Measurements from ENCODE around the gene ETFDH.
A peak's percentile ranks its signal among the peaks of the same experiment; 100 is the strongest.
"Not testable (repeated sequence)": the region's sequence is repeated elsewhere in the genome, so short reads cannot be mapped to it uniquely, and the experiment has no call there.

The ETFDH gene

DNA sequence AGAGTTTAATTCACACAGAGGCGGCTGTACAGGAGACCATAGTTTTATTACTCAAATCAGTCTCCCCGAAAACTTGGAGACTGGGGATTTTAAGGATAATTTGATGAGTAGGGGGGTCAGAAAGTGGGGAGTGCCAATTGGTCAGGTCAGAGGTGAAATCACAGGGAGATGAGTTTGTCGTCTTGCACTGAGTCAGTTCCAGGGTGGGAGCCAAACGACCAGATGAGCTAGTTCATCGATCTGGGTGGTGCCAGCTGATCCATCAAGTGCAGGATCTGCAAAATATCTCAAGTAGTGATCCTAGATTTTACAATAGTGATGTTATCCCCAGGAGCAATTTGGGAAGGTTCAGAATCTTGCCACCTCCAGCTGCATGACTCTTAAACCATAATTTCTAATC is 4.0 kb downstream of the ETFDH start:
- DNase-seq (ENCODE audit: low read depth in 2 of 2, low spot score in 1 of 2): no peak

DNA sequence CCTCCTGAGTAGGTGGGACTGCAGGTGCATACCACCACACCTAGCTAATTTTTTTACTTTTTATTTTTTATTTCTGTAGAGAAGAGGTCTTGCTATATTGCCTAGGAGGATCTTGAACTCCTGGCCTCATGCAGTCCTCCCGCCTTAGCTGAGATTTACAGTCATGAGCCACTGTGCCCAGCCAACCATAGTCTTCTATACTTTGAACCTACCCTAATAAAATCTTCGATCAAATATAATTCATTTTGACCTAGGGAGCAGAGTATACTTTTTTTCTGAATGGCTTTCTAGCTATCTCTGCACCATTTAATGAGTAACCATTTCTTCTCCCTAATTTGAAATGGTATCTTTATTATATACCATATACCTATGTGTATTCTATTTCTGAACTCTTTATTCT is 6.7 kb downstream of the ETFDH start:
- DNase-seq (ENCODE audit: low read depth in 2 of 2, low spot score in 1 of 2): no peak

DNA sequence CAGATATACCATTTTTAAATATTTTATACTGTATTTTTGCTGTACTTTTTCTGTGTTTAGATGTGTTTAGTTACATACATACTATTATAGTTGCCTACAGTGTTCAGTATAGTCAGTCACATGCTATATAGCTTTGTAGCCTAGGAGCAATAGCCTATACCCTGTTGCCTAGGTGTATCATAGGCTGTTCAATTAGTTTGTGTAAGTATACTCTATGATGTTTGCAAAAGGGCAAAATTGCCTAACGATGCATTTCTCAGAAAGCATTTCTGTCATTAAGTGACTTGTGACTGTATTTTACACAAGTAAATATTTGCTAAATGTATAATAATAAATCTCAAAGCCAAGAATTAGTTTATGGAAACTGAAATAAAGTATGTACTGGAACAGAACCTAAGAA is 9.5 kb downstream of the ETFDH start:
- no peak for DNase-seq (ENCODE audit: low read depth in 2 of 2, low spot score in 1 of 2)

DNA sequence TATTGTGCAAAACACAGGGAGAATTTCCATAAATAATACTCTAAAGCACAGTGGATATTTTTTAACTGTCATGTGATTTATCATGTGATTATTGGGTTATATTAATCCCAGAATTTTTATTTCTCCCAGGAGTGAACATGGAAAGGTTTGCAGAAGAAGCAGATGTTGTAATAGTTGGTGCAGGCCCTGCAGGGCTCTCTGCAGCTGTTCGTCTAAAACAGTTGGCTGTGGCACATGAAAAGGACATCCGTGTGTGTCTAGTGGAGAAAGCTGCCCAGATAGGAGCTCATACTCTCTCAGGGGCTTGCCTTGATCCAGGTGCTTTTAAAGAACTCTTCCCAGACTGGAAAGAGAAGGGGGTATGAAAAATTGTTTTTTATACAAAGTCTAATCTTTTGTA is 10.0 kb downstream of the ETFDH start:
- no peak for DNase-seq (ENCODE audit: low read depth in 2 of 2, low spot score in 1 of 2)

DNA sequence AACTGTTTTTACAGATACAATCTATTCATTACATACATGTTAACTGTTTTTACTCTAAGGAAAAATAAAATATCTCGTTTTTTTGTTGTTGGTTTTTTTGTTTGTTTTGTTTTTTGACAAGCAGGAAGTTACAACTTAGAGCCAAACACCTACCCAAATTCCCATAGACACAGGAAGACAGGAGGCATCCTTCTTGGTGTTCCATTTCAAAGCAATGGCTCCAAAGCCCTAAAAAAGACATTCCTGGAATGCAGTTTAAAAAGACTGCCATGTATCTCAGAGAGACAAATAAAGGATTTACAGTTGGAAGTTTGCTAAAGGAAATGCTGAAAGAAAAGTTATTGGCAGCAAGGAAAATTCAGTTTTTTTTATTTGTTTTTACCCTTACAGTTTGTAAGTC is 16.7 kb downstream of the ETFDH start:
- DNase-seq (ENCODE audit: low read depth in 2 of 2, low spot score in 1 of 2): no peak

DNA sequence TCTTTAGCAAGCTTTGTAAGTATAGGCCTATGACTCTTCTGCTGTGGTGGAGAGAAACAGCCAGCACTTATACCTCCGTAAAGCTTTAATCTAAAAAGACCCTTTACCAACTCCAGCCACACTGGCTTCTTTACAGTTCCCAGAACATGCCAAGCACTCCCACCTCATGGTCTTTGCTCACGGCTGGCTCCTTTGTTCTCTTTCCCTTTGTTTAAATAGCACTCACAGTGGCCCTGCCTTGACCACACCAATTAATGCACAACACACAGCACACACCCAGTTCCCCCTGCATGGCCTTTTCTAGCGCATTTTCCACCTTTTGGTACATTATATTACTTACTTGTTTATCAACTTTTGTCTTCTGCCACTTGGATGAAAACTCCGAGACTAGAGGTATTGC is 32.2 kb downstream of the ETFDH start:
- no peak for DNase-seq (ENCODE audit: low read depth in 2 of 2, low spot score in 1 of 2)

DNA sequence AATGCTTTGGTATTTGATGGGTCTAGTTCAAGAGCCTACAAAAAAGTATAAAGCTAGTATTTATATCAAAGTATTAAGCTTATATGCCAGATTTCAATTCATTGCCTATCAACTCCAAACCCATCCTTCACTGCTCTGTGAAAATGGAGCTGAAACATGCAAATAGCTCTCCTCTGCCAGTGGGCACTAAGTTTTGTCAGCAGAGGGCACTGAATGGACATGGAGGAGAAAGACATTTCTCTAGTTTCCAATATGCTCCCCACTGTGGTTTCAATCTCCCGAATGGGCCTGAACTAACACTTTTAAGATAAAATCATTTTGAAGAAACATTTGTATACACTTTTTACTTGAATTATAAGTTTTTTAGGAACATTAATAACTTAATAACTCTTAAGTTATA is 38.7 kb downstream of the ETFDH start:
- DNase-seq (ENCODE audit: low read depth in 2 of 2, low spot score in 1 of 2): no peak

DNA sequence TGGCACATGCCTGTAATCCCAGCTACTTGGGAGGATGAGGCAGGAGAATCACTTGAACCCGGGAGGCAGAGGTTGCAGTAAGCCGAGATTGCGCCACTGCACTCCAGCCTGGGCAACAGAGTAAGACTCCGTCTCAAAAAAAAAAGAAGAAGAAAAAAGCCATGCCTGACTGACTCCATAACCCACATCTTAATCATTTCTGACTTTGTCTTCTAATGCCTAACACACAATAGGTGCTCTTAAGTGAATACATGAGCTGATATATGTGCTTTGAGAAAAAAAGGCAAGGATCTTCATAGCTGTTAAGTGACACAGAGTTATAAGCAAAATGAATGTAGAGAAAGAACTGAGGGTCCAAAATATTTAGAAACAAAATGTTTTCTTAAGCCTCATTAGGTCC is 40.5 kb downstream of the ETFDH start:
- DNase-seq (ENCODE audit: low read depth in 2 of 2, low spot score in 1 of 2): not testable (repeated sequence)

DNA sequence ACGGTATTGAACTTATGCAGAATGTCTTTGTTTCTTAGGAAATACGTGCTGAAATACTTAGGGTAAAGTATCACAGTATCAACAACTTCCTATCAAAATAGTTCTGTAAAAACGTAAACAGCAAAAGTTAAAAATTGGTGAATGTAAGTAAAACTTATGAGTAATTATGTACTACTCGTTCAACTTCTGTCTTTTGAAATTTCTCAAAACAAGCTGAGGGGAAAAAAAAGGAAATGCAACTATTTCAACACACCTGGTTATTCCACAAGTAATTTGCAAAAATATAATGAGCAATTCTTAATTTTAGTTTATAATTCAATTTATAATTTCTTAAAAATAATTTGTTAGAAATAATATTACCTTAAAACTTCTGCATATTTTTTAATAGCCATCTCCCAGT is 42.8 kb downstream of the ETFDH start:
- DNase-seq (ENCODE audit: low read depth in 2 of 2, low spot score in 1 of 2): no peak

DNA sequence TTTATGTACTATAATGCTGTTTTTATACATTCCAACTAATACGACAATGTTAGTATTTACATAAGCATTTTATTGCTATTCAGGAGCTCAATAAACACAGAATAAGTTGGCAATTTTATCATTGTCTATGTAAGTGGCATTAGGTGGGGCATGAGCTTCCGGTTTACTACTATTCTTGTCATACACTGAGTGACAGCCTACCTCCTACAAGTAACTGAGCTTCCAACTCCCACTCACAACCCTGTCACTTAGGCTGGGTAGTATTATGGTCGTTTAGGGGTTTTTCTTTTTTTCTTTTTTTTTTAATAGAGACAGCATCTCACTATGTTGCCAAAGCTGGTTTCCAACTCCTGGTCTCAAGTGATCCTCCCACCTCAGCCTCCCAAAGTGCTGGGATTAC is 43.7 kb downstream of the ETFDH start:
- no peak for DNase-seq (ENCODE audit: low read depth in 2 of 2, low spot score in 1 of 2)

DNA sequence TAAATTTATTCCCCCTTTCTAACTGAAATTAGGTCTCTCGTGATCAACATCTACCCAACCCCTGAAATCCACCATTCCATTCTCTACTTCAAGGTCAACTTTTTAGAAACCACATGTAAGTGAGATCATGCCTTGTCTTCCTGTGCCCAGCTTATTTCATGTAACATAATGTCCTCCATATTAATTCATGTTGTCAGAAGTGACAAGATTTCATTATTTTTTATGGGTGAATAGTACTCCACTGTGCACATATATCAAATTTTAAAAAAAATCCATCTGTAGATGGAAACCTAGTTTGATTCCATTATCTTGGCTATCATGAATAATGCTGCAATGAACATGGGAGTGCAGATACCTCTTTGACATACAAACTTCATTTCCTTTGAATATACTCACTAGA is 49.6 kb downstream of the ETFDH start:
- DNase-seq (ENCODE audit: low read depth in 2 of 2, low spot score in 1 of 2): no peak

DNA sequence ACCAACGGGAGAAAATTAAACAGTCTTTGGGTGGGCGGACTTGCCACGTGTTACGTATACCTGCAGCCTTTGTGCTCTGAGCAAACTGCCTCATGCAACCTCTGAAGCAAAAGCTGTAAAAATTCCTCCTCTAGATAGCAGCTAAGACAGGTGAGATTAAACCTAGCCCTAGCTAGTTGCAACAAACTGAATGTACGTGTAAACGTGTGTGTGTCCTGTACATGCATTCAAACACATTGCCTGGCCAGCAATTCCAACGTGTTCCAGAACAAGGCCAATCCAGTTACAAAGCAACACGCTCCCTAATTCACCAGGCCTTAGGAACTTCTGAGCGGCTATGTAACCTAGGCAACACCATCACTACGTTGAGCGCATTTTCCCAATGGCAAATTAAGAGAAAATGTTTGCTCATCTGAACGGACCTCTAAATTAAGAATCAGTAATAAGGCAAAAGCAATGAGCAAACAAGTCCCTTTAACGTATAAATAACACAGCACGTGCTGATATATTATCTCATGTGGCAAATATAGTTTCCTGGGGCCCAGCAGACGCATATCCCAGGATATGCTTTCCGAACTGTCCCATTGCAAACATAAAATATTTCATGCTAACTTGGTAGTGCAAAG is 50.3 kb downstream of the ETFDH start:
- DNase-seq (ENCODE audit: low read depth in 2 of 2, low spot score in 1 of 2): no peak

DNA sequence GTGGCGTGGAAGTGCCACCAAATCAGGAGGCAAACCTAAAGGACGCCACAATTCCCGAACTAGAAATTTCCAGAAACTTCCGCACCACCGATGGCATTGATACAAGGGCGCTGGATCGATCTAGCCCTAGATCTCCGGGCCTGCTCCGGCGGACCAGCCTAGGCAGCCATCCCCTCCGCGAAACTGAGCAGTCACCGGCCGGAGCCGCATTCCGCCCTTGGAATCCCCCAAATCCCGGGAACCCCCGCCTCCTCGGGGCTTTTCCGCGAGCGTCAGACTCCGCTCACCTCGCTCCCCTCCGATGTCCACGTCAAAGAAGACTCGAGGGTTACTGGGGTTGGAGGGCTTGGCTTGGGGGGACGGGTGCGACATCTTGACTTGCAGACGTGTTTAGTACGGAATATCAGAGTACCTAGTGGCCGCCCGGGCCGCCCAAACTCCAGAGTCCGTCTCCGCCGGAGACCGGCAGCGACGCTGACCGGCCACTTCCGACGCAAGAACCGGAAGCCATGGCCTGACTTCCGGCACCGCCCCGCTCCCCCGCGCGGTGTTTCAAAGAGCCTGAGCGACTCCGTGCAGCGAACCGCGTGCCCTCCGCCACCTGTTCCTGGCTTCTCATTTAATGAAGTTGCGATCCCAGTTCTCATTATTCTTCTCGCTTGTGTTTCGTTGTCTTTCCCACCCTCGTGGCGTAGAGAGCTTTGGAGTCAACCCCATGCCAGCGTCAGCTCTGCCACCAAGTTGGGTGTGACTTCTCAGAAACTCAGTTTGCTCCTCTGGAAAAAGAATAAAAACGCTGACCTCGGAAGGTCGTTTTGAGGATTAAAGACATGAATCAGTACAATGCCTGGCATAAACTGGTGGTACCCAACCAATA is 51.1 kb downstream of the ETFDH start, which contains the start of gene PPID:
Gene PPID, minus strand, starts transcription at position 480 of the 877 bp plus-strand sequence. Its CDS starts 108 bp downstream, at position 372.
- peak; percentile 54 to 63 for DNase-seq (ENCODE audit: low read depth in 2 of 2, low spot score in 1 of 2)

DNA sequence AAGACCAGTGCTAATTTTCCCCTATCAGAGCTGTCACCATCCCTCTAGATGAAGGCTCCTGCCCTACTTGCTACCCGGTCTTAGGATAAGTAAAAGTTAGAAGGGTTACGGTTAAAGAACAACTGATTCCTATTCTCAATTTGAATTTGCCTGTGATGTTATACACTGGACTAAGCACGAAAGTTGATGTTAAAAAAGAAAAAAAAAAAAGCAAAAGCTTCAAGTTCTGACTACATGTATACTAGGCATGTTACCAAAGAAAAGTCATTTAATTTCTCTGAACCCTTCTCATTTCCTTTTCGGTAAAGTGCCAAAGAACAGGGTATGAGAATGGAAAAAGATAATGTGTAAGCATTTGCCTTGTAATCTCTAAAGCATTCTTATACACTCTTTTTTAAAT is 52.5 kb downstream of the ETFDH start:
- no peak for DNase-seq (ENCODE audit: low read depth in 2 of 2, low spot score in 1 of 2)

DNA sequence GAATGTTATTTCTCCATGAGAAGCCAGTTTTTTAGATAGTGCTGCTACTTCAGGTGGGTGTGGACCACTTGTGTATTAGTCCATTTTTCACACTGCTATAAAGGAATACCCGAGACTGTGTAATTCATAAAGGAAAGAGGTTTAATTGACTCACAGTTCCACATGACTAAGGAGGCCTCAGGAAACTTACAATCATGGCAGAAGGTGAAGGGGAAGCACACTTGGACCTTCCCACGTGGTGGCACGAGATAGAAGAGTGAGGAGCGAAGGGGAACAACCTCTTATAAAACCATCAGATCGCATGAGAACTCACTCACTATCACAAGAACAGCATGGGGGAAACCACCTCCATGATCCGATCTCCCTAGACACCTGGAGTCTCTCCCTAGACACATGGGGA is 54.5 kb downstream of the ETFDH start:
- no peak for DNase-seq (ENCODE audit: low read depth in 2 of 2, low spot score in 1 of 2)

DNA sequence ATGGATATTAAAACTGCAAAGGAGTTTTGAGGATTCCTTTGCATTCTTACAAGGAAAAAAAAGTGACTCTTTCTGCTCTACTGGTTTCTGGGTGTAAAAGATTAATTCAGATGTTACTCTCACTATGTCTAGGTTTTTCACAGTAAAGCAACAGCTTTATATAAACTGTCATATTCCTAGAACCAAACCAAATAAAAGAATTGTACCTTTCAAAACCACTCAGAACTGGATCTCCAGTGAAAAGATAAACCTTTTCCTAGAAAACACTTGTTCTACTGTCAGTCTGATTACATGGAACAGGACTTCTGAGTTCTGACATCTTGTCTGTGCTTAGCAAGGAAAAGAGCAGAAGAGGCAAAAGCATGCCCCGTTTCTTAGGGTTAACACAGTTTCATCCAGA is 56.1 kb downstream of the ETFDH start:
- DNase-seq (ENCODE audit: low read depth in 2 of 2, low spot score in 1 of 2): no peak

DNA sequence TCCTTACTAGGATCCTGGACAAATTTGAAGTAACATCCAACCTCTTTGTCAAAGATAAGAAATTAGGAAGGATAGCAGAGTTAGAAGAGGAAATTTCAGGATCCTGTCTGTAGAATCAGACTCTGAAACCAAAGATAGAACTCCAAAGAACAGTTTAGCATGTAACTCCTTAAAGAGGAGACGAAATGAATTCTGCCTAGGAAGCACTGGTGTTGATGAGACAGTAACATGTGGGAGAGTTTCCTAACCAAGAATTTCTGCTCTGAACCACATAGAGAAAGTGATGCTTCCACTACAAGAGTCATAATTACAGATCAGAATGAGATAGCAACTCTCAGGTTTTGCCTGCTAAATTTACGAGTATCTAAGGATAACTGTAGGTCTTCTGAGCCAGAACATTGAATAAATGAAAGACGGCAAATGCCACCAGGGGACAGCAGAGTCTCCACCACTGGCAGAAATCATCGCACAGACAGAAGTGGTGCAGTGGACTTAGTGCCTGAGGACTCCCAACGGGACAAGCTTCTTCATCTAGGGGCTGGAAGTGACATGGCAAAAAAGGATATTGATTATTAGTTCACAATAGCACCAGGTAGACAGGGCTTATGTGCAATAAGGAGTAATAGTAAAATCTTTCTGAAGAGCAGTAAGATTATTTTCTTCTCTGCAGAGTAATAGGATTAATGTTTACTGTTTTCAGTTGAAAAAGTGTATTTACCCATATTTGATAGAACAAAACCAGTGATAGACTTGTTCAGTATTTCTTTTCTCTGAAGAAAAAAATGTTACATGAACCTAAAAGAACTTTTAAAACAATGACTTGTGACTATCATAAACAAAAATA is 57.8 kb downstream of the ETFDH start:
- DNase-seq (ENCODE audit: low read depth in 2 of 2, low spot score in 1 of 2): peak in 1 of 2 donors; percentile 24

DNA sequence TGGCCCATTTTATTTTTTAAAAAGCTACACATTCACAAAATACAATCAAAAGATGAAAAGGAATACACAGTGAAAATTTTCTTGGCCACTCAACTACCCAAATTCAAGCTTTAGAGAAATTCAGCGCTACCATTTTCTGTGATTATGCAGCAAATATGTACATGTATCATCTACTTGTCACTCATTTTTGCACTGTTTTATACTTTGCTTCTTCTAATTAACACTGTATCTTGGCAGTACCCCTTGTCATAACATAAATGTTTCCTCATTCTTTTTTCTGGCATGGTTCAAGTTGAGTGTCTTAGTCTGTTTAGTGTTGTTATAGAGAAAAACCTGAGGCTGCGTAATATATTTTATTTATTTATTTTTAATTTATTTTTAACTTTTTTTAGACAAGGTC is 66.8 kb downstream of the ETFDH start:
- DNase-seq (ENCODE audit: low read depth in 2 of 2, low spot score in 1 of 2): no peak

DNA sequence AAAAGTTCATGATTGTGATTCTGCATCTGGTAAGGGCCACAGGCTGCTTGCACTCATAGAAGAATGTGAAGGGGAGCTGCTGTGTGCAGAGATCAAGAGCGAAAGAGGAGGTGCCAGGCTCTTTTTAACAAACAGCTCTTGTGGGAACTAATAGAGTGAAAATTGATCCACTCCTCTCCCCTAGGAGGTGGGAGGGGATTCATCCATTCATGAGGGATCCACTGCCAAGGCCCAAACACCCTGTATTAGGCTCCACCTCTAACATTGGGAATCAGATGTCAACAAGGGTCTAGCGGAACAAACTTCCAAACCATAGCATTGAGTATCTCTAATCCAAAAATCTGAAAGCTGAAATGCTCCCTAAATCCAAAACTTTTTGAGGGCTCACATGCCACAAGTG is 67.5 kb downstream of the ETFDH start:
- DNase-seq (ENCODE audit: low read depth in 2 of 2, low spot score in 1 of 2): no peak

DNA sequence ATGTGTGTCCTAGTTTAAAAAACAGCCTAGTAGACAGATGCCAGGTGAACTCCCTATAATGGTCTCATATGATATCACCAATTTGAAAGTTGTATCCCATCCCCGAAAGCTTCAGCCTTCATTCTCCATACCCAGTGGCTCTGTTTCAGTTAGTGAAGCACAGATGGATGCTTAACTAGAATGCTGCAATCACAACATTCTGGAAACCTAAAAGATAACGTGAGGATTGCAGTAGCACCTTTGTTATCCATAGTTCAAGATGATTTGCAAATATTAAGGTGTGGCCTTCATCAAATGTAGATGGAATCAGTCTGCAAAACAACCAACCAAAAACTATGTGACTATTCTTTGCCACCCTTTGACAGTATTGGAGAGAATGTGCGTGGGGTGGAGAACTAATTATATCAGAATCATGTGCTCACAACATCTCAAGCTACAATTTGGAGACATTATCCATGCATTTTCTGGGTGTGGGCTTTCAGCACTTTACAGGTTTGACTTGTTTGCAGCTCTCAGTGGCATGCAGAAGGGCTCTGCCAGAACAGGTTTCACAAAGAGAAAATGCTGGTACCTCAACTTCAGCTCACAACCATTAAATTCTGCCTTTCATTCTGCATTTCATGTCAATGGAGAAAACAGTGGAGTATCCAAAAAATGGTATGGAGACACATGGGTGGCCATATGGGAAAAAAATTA is 69.4 kb downstream of the ETFDH start:
- no peak for DNase-seq (ENCODE audit: low read depth in 2 of 2, low spot score in 1 of 2)

DNA sequence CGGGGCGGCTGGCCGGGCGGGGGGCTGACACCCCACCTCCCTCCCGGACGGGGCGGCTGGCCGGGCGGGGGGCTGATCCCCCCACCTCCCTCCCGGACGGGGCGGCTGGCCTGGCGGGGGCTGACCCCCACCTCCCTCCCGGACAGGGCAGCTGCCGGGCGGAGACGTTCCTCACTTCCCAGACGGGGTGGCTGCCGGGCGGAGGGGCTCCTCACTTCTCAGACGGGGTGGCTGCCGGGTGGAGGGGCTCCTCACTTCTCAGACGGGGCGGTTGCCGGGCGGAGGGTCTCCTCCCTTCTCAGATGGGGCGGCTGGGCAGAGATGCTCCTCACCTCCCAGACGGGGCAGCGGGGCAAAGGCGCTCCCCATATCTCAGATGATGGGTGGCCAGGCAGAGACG is 74.4 kb downstream of the ETFDH start:
- DNase-seq (ENCODE audit: low read depth in 2 of 2, low spot score in 1 of 2): not testable (repeated sequence)

Data from stimulated activated CD8-positive, alpha-beta memory T cell treated with anti-CD3 and anti-CD28 coated beads, Interleukin-4, amount 100 ng/mL, for 1 hour (primary cell).